ENCODE measurements around the gene SMYD2. TPM values are rescaled to one million over a fixed set of nuclear protein-coding genes. Genes with fewer than 3 reads are reported as not detected.

Gene SMYD2
- total and polyA plus RNA-seq, 2 donors (not counting 3 experiments of a cell fraction or from before 2014, with no cell fraction given), result 8.0 to 20.9 TPM

DNA sequence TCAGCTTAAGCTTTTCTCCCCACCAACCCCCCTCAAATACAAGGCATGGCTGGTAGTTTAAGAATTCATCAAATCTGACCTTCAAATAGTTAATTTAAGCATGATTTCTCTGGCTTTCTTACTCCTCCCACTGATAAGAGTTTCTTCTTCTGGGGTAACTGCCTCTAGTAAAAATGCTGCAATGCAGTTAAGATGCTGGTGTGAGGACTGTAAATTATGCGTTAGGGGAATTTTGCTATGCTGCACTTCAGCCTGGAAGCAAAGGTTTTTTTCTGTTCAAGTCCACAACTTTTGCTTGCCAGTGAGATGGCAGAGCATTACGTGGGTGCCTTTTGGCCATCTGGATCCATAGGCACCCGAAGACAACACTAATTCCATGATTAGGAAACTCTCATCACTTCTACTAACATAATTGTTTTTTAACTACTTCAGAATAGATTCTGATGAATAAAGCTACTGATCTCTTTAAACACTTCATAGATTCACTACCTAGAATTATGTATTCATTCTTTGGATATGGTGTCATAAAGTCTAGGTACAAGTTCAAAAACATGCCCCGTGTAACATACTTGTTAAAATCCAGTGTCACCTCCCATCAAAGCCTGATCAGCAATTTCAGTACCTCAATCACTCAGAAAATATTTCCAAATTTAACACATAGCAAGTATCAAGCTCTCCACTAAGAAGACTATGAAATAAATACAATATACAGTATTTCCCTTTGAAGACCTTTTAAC lies 8.8 kb upstream of the SMYD2 start:
- no TSS peak for BruUV-seq (replicated peaks)
- DNase-seq (ENCODE audit: low read depth, low spot score) (no peak), FAIRE-seq (no peak)
- H3K9ac ChIP-seq (replicated peaks; ENCODE audit: extremely low read depth, insufficient read depth, low read length), result no peak overlapping the region
- H3K4me3 ChIP-seq (replicated peaks in 1 of 3; ENCODE audit: insufficient read depth in 1 of 3, low read depth in 1 of 3, low read length in 3 of 3), result no peak overlapping the region
- H3K27me3 ChIP-seq (ENCODE audit: control insufficient read depth in 2 of 2, insufficient read depth in 2 of 2, low read length in 2 of 2), result peaks cover 9 to 21% of the 10 kb centered on the region in 2 experiments
- intact Hi-C loops (cut with micrococcal nuclease), result no loop called here
- no peak overlapping the region for H3K4me2 ChIP-seq (ENCODE audit: insufficient read depth, low read length)
- H3K79me2 ChIP-seq (ENCODE audit: control insufficient read depth, insufficient read depth, low read length), result no peaks in the 10 kb centered on the region
- H2AFZ ChIP-seq (ENCODE audit: low read depth, low read length), result no peak overlapping the region
- H3K9me1 ChIP-seq (replicated peaks; ENCODE audit: control insufficient read depth, extremely low read depth, insufficient read depth, low read length), result no peaks in the 10 kb centered on the region
- no peaks in the 10 kb centered on the region for H3K9me3 ChIP-seq (replicated peaks; ENCODE audit: control insufficient read depth, insufficient read depth, low read length)
- CTCF ChIA-PET, result interaction anchor here (0.8 to 4.4 kb wide), 7 partner anchors 11 to 67 kb away, joined by 3 to 33 read pairs (median 4); no protein-coding TSS in a partner anchor
- TF ChIP-seq JUN (IDR thresholded peaks at IDR 0.05; ENCODE audit: borderline replicate concordance, insufficient read depth, insufficient read length, low read depth), result no peak
- TF ChIP-seq POLR2AphosphoS5 (IDR thresholded peaks at IDR 0.05; ENCODE audit: insufficient read depth, low read depth, low read length), result no peak
- TF ChIP-seq CTCF (IDR thresholded peaks at IDR 0.05; ENCODE audit: extremely low read depth in 1 of 2, insufficient read depth in 1 of 2, low read depth in 1 of 2, low read length in 2 of 2), result no peak
- TF ChIP-seq GATA2 (IDR thresholded peaks at IDR 0.05; ENCODE audit: insufficient read depth, insufficient read length, low read depth, low read length), result no peak
- TF ChIP-seq POLR2A (IDR thresholded peaks at IDR 0.05; ENCODE audit: low read depth, low read length), result no peak
- TF ChIP-seq FOS (IDR thresholded peaks at IDR 0.05; ENCODE audit: borderline replicate concordance, insufficient read depth, low read length), result no peak
- no peak for TF ChIP-seq MYC (IDR thresholded peaks at IDR 0.05; ENCODE audit: low read depth, low read length)
- no peak for TF ChIP-seq MAX (IDR thresholded peaks at IDR 0.05; ENCODE audit: insufficient read depth, insufficient read length)
- TF ChIP-seq EZH2 (IDR thresholded peaks at IDR 0.05; ENCODE audit: borderline replicate concordance, low read depth, low read length, severe bottlenecking), result no peak
- dilution Hi-C loops (cut with MboI; ENCODE audit: extremely low pct_ligation_motif_present, low sequenced_read_pairs), result no loop called here
- H3K4me1 ChIP-seq (ENCODE audit: control insufficient read depth, extremely low read depth, insufficient read depth, low read length), result no peaks in the 10 kb centered on the region
- POLR2A ChIA-PET, result interaction anchor here (0.6 kb wide), 1 partner anchor 770 kb away, joined by 3 read pairs; no protein-coding TSS in a partner anchor
- no peak overlapping the region for H3K27ac ChIP-seq (ENCODE audit: insufficient read depth, low read depth, low read length)
- no peaks in the 10 kb centered on the region for H4K20me1 ChIP-seq (replicated peaks; ENCODE audit: control insufficient read depth, extremely low read depth, insufficient read depth, low read length)
- H3K36me3 ChIP-seq (ENCODE audit: control insufficient read depth in 2 of 2, extremely low read depth in 1 of 2, insufficient read depth in 2 of 2, low read length in 2 of 2), result no peaks in the 10 kb centered on the region
